ENCODE measurements around the gene PIGK.

Gene PIGK

GRCh38 chr1:77104672-77105071 lies 114.6 kb downstream of the PIGK start:
- FAIRE-seq, result no peak

GRCh38 chr1:77103486-77103885 lies 115.7 kb downstream of the PIGK start:
- no peak for FAIRE-seq
- DNase-seq (ENCODE audit: extremely low spot score, insufficient read length, low read depth), result no peak

More at GRCh38 chr1:77104672-77105071, 114.6 kb downstream of the PIGK start:
- no peak for DNase-seq (ENCODE audit: extremely low spot score, insufficient read length, low read depth)

- DNase-seq (ENCODE audit: extremely low spot score, insufficient read length, low read depth) (no peak), FAIRE-seq (no peak)
These were observed 118.4 kb downstream of the PIGK start for GRCh38 chr1:77100875-77101274.

- DNase-seq (ENCODE audit: extremely low spot score, insufficient read length, low read depth), result no peak
- no peak for FAIRE-seq
These were observed 122.6 kb downstream of the PIGK start for GRCh38 chr1:77096496-77097255.

GRCh38 chr1:77095236-77095635 lies 124.0 kb downstream of the PIGK start:
- no peak for DNase-seq (ENCODE audit: extremely low spot score, insufficient read length, low read depth)
- FAIRE-seq, result no peak

GRCh38 chr1:77089756-77090155 lies 129.5 kb downstream of the PIGK start:
- FAIRE-seq, result no peak
- no peak for DNase-seq (ENCODE audit: extremely low spot score, insufficient read length, low read depth)

- no peak for FAIRE-seq
- DNase-seq (ENCODE audit: extremely low spot score, insufficient read length, low read depth), result no peak
These were observed 134.1 kb downstream of the PIGK start for GRCh38 chr1:77085109-77085508.

GRCh38 chr1:77084457-77084856 lies 134.8 kb downstream of the PIGK start:
- DNase-seq (ENCODE audit: extremely low spot score, insufficient read length, low read depth), result no peak
- FAIRE-seq, result no peak

GRCh38 chr1:77081834-77082233 lies 137.4 kb downstream of the PIGK start:
- no peak for FAIRE-seq
- no peak for DNase-seq (ENCODE audit: extremely low spot score, insufficient read length, low read depth)

- DNase-seq (ENCODE audit: extremely low spot score, insufficient read length, low read depth) (no peak), FAIRE-seq (no peak)
These were observed 142.5 kb downstream of the PIGK start for GRCh38 chr1:77076759-77077158.

- FAIRE-seq (no peak), DNase-seq (ENCODE audit: extremely low spot score, insufficient read length, low read depth) (no peak)
These were observed 151.2 kb downstream of the PIGK start for GRCh38 chr1:77068013-77068412.

- DNase-seq (ENCODE audit: extremely low spot score, insufficient read length, low read depth) (no peak), FAIRE-seq (no peak)
These were observed 153.4 kb downstream of the PIGK start for GRCh38 chr1:77065693-77066342.

- FAIRE-seq, result no peak
These were observed 155.0 kb downstream of the PIGK start for GRCh38 chr1:77064246-77064645.

GRCh38 chr1:77063118-77063517 lies 156.1 kb downstream of the PIGK start:
- no peak for DNase-seq (ENCODE audit: extremely low spot score, insufficient read length, low read depth)
- no peak for FAIRE-seq

More at GRCh38 chr1:77064246-77064645, 155.0 kb downstream of the PIGK start:
- no peak for DNase-seq (ENCODE audit: extremely low spot score, insufficient read length, low read depth)

GRCh38 chr1:77061162-77061561 lies 158.1 kb downstream of the PIGK start:
- FAIRE-seq, result no peak
- DNase-seq (ENCODE audit: extremely low spot score, insufficient read length, low read depth), result no peak

- no peak for FAIRE-seq
- no peak for DNase-seq (ENCODE audit: extremely low spot score, insufficient read length, low read depth)
These were observed 159.2 kb downstream of the PIGK start for GRCh38 chr1:77060000-77060399.

- no peak for FAIRE-seq
These were observed 161.1 kb downstream of the PIGK start for GRCh38 chr1:77057994-77058585.

GRCh38 chr1:77056525-77056924 lies 162.7 kb downstream of the PIGK start:
- DNase-seq (ENCODE audit: extremely low spot score, insufficient read length, low read depth) (no peak), FAIRE-seq (no peak)

More at GRCh38 chr1:77057994-77058585, 161.1 kb downstream of the PIGK start:
- no peak for DNase-seq (ENCODE audit: extremely low spot score, insufficient read length, low read depth)

- DNase-seq (ENCODE audit: extremely low spot score, insufficient read length, low read depth), result no peak
- no peak for FAIRE-seq
These were observed 167.8 kb downstream of the PIGK start for GRCh38 chr1:77051425-77051824.

GRCh38 chr1:77048615-77049005 lies 170.6 kb downstream of the PIGK start:
- DNase-seq (ENCODE audit: extremely low spot score, insufficient read length, low read depth) (no peak), FAIRE-seq (no peak)

GRCh38 chr1:77047978-77048614 lies 171.1 kb downstream of the PIGK start:
- DNase-seq (ENCODE audit: extremely low spot score, insufficient read length, low read depth), result no peak
- FAIRE-seq, result no peak

Measured in GM18507 (cell line).